Keratinocyte (primary cell): Measurements from ENCODE around the gene DCPS. TPM values are rescaled to one million over a fixed set of nuclear protein-coding genes. Genes with fewer than 3 reads are reported as not detected.
A peak's percentile ranks its signal among the peaks of the same experiment; 100 is the strongest.
"Not testable (repeated sequence)": the region's sequence is repeated elsewhere in the genome, so short reads cannot be mapped to it uniquely, and the experiment has no call there.

ENCODE experiments used
- DNase-seq: peaks from one replicate; pipeline ENCODE4 v3.0.0-alpha.2; 2011; ENCODE audit warnings: low read depth, missing footprints, low spot score
- FAIRE-seq: peaks from 2 replicates; lab custom pipeline; 2011; peaks lifted over from hg19 to GRCh38; lab: Jason Lieb, UNC
- H2AFZ ChIP-seq: 2 replicates; pipeline ENCODE4 v1.6.0; 2012; ENCODE audit warnings: low read length, control low read depth, inconsistent platforms; ENCODE audit not compliant: control insufficient read depth
- H3K27ac ChIP-seq: 2 replicates; pipeline ENCODE4 v1.5.1; 2011; ENCODE audit warnings: low read length; ENCODE audit not compliant: control insufficient read depth, insufficient read depth
- H3K27me3 ChIP-seq: 3 replicates; pipeline ENCODE4 v1.6.0; 2011; ENCODE audit warnings: low read length; ENCODE audit not compliant: control insufficient read depth, insufficient read depth; ENCODE audit errors: extremely low read depth
- H3K36me3 ChIP-seq, 2 experiments: 2 replicates in 1 of 2; 3 replicates in 1 of 2; pipeline ENCODE4 v1.5.1; 2011; ENCODE audit warnings: low read length in 2 of 2, mild to moderate bottlenecking in 1 of 2; ENCODE audit not compliant: control insufficient read depth in 2 of 2, insufficient read depth in 2 of 2; ENCODE audit errors: extremely low read depth in 1 of 2
- H3K4me1 ChIP-seq: 3 replicates; pipeline ENCODE4 v1.5.1; 2011; ENCODE audit warnings: low read length; ENCODE audit not compliant: control insufficient read depth, insufficient read depth; ENCODE audit errors: extremely low read depth
- H3K4me2 ChIP-seq: 3 replicates; pipeline ENCODE4 v1.6.0; 2011; ENCODE audit warnings: low read depth, low read length; ENCODE audit not compliant: control insufficient read depth, insufficient read depth; ENCODE audit errors: extremely low read depth
- H3K4me3 ChIP-seq, 3 experiments: fragments of 200-600 bp in 1 of 3; sonication (generic) in 1 of 3; 2 replicates in 2 of 3; 3 replicates in 1 of 3; pipeline ENCODE4 v1.5.1; 2011 to 2016; ENCODE audit warnings: low read length in 3 of 3, mild to moderate bottlenecking in 3 of 3, control low read depth in 2 of 3, inconsistent platforms in 1 of 3, low read depth in 1 of 3, mixed read lengths in 1 of 3, mixed run types in 1 of 3, moderate library complexity in 1 of 3; ENCODE audit not compliant: control insufficient read depth in 2 of 3, insufficient read depth in 2 of 3; ENCODE audit errors: extremely low read depth in 1 of 3
- H3K79me2 ChIP-seq: 2 replicates; pipeline ENCODE4 v1.6.0; 2012; ENCODE audit warnings: low read length; ENCODE audit not compliant: control insufficient read depth, insufficient read depth
- H3K9ac ChIP-seq: 3 replicates; pipeline ENCODE4 v1.6.0; 2011; ENCODE audit warnings: low read length; ENCODE audit not compliant: control insufficient read depth, insufficient read depth; ENCODE audit errors: extremely low read depth
- H3K9me1 ChIP-seq: 3 replicates; pipeline ENCODE4 v1.6.0; 2011; ENCODE audit warnings: low read length; ENCODE audit not compliant: control insufficient read depth, insufficient read depth; ENCODE audit errors: extremely low read depth
- H3K9me3 ChIP-seq: 2 replicates; pipeline ENCODE4 v1.5.1; 2012; ENCODE audit warnings: low read depth, low read length; ENCODE audit not compliant: control insufficient read depth
- H4K20me1 ChIP-seq: 3 replicates; pipeline ENCODE4 v1.6.0; 2011; ENCODE audit warnings: low read length; ENCODE audit not compliant: control insufficient read depth, insufficient read depth; ENCODE audit errors: extremely low read depth
- EZH2 ChIP-seq: IDR thresholded peaks from one replicate; pipeline ENCODE4 v1.6.1; 2012; ENCODE audit warnings: inconsistent platforms, mild to moderate bottlenecking, low read length, moderate library complexity
- dilution Hi-C: fragments of 300-500 bp; cut with MboI; formaldehyde crosslinking; loops from one replicate; pipeline ENCODE4 v1.7.0; 2020; ENCODE audit warnings: low sequenced_read_pairs; ENCODE audit not compliant: extremely low pct_ligation_motif_present
- polyA plus RNA-seq, 5 experiments: library from polyadenylated mRNA; depleted of rRNA in 3 of 5; stranded (reverse) in 3 of 5; stranded (forward) in 1 of 5; unstranded in 1 of 5; fragments of >200 nt; gene quantifications; 1 replicate in 1 of 5; 2 replicates in 3 of 5; 3 replicates in 1 of 5; pipeline versions ENCODE4 v1.2.1 to v1.2.3, GENCODE V29; 2011 to 2012; ENCODE audit warnings: missing spikeins in 2 of 5, low read depth in 1 of 5, low replicate concordance in 1 of 5
- TF ChIP-seq, protein P1 (sequence below), 3 experiments: IDR thresholded peaks in 1 of 3; conservative IDR thresholded peaks in 1 of 3; optimal IDR thresholded peaks in 1 of 3; 2 replicates in 2 of 3; 3 replicates in 1 of 3; pipeline versions ENCODE3 to v1.5.1; 2011; ENCODE audit warnings: low read length in 3 of 3, mild to moderate bottlenecking in 3 of 3, moderate library complexity in 2 of 3, control low read depth in 1 of 3, inconsistent platforms in 1 of 3; ENCODE audit not compliant: insufficient read depth in 2 of 3; ENCODE audit errors: extremely low read depth in 1 of 3

Gene DCPS
- polyA plus RNA-seq, 1 donor (not counting 4 experiments of a cell fraction or from before 2014, with no cell fraction given), result 31.3 TPM

DNA sequence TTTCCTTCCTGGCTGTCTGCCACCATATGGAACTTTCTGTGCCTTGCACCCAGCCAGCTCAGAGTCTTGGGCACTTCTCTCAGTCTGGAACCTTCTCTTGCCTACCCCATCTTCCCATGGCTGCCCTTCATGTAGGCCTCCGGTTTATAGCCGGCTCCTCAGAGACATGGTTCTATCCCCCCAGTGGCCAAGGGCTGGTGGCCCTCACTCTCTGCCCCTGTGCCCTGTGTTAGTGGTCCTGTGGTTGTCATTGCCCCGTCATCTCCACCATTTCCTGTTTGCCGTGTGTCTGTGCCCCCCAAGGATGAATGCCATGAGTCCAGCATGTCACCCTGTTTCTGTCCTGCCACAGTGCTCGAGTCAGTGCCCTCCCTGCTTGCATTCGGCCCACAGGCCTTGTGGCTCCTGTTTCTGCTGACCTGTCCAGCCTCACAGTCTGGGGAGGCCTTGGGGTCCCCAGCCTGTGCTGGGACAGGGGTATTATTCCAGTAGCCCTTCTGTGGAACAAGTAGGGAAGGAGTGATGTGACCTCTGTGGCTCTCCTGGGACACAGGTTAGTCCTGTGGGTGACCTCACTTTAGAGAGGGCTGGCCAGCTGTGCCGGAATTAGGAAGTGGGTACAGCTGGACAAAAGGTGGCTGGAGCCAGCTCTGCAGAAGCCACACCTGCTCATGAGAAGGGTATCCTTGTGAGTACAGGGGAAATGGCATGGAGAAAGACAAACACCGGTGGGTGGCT lies 82.3 kb downstream of the DCPS start:
- H3K27me3 ChIP-seq, result no peaks in the 10 kb centered on the region
- peaks cover 29% of the 10 kb centered on the region for H3K79me2 ChIP-seq
- H3K4me1 ChIP-seq, result peaks cover 14% of the 10 kb centered on the region
- H3K9me3 ChIP-seq, result no peaks in the 10 kb centered on the region
- FAIRE-seq (no peak), DNase-seq (no peak)
- TF ChIP-seq, protein P1, sequence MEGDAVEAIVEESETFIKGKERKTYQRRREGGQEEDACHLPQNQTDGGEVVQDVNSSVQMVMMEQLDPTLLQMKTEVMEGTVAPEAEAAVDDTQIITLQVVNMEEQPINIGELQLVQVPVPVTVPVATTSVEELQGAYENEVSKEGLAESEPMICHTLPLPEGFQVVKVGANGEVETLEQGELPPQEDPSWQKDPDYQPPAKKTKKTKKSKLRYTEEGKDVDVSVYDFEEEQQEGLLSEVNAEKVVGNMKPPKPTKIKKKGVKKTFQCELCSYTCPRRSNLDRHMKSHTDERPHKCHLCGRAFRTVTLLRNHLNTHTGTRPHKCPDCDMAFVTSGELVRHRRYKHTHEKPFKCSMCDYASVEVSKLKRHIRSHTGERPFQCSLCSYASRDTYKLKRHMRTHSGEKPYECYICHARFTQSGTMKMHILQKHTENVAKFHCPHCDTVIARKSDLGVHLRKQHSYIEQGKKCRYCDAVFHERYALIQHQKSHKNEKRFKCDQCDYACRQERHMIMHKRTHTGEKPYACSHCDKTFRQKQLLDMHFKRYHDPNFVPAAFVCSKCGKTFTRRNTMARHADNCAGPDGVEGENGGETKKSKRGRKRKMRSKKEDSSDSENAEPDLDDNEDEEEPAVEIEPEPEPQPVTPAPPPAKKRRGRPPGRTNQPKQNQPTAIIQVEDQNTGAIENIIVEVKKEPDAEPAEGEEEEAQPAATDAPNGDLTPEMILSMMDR (optimal IDR thresholded peaks at IDR 0.05 in 1 of 3, IDR thresholded peaks at IDR 0.05 in 1 of 3, conservative IDR thresholded peaks at IDR 0.05 in 1 of 3; ENCODE audit: extremely low read depth in 1 of 3, insufficient read depth in 2 of 3, low read length in 3 of 3), result no peak
- TF ChIP-seq EZH2, result no peak
- dilution Hi-C loops, result no loop called here
- no peak overlapping the region for H3K4me2 ChIP-seq
- H3K36me3 ChIP-seq, result no peaks in the 10 kb centered on the region
- H3K9ac ChIP-seq, result no peak overlapping the region
- no peak overlapping the region for H3K27ac ChIP-seq
- no peaks in the 10 kb centered on the region for H4K20me1 ChIP-seq
- H2AFZ ChIP-seq, result no peak overlapping the region
- no peak overlapping the region for H3K4me3 ChIP-seq
- H3K9me1 ChIP-seq, result peaks cover 2% of the 10 kb centered on the region

DNA sequence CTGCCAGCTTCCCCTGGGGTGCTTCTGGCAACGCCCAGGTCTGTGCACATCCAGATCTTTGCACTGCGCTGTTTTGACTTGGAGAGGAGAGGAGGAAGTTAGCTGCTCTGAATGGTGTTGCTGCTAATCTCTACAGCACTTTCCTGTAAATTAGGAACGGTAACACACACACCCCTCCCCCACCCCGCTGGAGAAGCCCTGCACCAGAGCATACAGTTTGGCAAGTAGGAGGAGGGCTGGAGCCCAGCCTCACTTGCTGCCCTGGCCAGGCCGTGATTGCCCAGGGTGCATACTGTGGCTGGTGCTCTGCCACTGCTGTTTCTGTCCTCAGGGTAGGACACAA lies 82.8 kb downstream of the DCPS start:
- H3K27me3 ChIP-seq, H4K20me1 ChIP-seq, H3K4me3 ChIP-seq, H3K4me2 ChIP-seq, DNase-seq, H3K9me3 ChIP-seq, H3K9ac ChIP-seq, H3K9me1 ChIP-seq, H3K36me3 ChIP-seq, dilution Hi-C loops, H3K27ac ChIP-seq, H2AFZ ChIP-seq: not testable (repeated sequence)
- Histone ChIP-seq H3K4me1 (peaks cover 19% of the 10 kb centered on the region), H3K79me2 (peaks cover 32% of the 10 kb centered on the region)
- peak; percentile 64 for FAIRE-seq

DNA sequence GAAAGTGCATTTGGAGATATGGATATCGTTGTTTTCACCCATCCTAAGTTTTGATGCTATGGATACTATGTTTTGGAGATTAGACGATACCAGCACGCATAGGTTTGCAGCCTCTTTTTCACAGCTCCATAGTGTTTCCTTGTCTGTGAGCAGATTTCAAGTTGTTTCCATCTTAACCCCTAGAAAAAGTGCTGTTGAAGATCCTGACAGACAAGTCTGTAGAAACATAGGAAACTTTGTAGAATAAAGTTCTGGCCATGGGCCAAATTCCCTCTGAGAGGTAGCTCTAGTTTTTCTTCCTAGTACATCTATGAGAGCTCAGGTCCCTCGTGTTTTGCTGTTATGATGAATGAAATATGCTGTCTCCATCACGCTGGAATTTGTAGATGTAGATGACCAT lies 84.0 kb downstream of the DCPS start:
- FAIRE-seq (no peak), DNase-seq (no peak)
- Histone ChIP-seq H3K9ac (no peak overlapping the region), H4K20me1 (no peaks in the 10 kb centered on the region), H3K4me3 (no peak overlapping the region), H3K4me1 (peaks cover 30% of the 10 kb centered on the region), H3K9me3 (no peaks in the 10 kb centered on the region), H3K27me3 (no peaks in the 10 kb centered on the region), H3K27ac (no peak overlapping the region), H3K79me2 (peaks cover 32% of the 10 kb centered on the region), H3K9me1 (peaks cover 2% of the 10 kb centered on the region), H3K4me2 (no peak overlapping the region), H3K36me3 (no peaks in the 10 kb centered on the region), H2AFZ (no peak overlapping the region)
- TF ChIP-seq EZH2, result no peak
- TF ChIP-seq, protein P1 (optimal IDR thresholded peaks at IDR 0.05 in 1 of 3, IDR thresholded peaks at IDR 0.05 in 1 of 3, conservative IDR thresholded peaks at IDR 0.05 in 1 of 3; ENCODE audit: extremely low read depth in 1 of 3, insufficient read depth in 2 of 3, low read length in 3 of 3), result no peak
- dilution Hi-C loops, result no loop called here
